ENCODE results near the gene MAOB. TPM values are rescaled to one million over a fixed set of nuclear protein-coding genes. Genes with fewer than 3 reads are reported as not detected.

MAOB gene
- total RNA-seq, 3 donors from 2014 or later, result 4.3 to 32.6 (median 6.6) TPM

GRCh38 chrX:43716696-43717095 lies 165.6 kb downstream of the MAOB start:
- Histone ChIP-seq H3K36me3 (ENCODE audit: low read depth) (no peaks in the 10 kb centered on the region), H3K4me3 (no peak overlapping the region), H3K9me3 (no peaks in the 10 kb centered on the region), H3K4me1 (ENCODE audit: low read depth) (no peaks in the 10 kb centered on the region)
- no peak for TF ChIP-seq CTCF (IDR thresholded peaks at IDR 0.05)
- no peak for ATAC-seq
- no peak for DNase-seq
- intact Hi-C loops (cut with DNase I, micrococcal nuclease), result no loop called here

Other genes starting within 250 kb of the MAOB start
- gene MAOA, start 226.2 kb downstream of the MAOB start, total RNA-seq, result 100 to 1,000 TPM; 270 to 401 (median 390) TPM
- not detected for gene NDP, start 90.9 kb upstream of the MAOB start, total RNA-seq